Measurements from ENCODE around the gene AK5.

The AK5 gene

DNA sequence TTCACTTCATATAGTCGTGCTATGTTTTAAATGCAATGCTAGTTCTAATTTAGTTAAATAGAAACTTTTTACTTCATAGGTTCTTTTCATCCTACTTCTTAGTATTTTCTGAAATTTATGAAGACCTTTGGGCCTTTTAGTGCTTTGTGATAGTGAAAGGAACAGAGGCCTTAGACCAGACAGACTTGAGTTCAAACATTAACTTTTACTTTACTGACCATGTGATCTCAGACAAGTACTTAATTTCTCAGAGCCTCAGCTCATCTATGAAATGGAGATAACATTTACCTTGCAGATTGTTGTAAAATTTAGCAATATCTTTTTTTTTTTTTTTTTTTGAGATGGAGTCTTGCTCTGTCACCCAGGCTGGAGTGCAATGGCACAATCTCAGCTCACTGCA is 57.5 kb downstream of the AK5 start:
- DNase-seq (ENCODE audit: low spot score): no peak
- in situ Hi-C loops (cut with MboI; ENCODE audit: low pct_unique_long_range_greater_than_20kb, low sequenced_read_pairs, unreplicated experiment): no loop called here

DNA sequence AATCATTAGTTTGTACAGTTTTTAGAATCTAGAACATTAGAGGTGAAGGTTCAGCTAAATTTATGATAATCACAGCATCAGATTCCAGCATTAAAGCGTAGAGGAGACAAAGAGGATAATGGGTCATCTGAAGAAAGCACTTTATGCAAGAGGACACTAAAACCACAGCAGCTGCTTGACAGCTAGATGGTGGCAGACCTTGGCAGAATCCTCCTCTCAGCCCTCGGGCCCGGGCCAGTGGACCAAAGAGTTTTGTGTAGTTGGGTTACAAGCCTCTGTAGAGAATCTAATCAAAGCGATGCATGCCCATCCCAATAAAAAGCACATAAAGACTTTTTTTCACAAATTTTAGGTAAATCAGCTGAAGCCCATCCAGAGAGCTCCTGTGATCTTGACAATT is 59.4 kb downstream of the AK5 start:
- no peak for DNase-seq (ENCODE audit: low spot score)
- TF ChIP-seq, protein P1, sequence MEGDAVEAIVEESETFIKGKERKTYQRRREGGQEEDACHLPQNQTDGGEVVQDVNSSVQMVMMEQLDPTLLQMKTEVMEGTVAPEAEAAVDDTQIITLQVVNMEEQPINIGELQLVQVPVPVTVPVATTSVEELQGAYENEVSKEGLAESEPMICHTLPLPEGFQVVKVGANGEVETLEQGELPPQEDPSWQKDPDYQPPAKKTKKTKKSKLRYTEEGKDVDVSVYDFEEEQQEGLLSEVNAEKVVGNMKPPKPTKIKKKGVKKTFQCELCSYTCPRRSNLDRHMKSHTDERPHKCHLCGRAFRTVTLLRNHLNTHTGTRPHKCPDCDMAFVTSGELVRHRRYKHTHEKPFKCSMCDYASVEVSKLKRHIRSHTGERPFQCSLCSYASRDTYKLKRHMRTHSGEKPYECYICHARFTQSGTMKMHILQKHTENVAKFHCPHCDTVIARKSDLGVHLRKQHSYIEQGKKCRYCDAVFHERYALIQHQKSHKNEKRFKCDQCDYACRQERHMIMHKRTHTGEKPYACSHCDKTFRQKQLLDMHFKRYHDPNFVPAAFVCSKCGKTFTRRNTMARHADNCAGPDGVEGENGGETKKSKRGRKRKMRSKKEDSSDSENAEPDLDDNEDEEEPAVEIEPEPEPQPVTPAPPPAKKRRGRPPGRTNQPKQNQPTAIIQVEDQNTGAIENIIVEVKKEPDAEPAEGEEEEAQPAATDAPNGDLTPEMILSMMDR (IDR thresholded peaks at IDR 0.05; ENCODE audit: extremely low read depth, insufficient read depth, missing control alignments): no peak
- in situ Hi-C loops (cut with MboI; ENCODE audit: low pct_unique_long_range_greater_than_20kb, low sequenced_read_pairs, unreplicated experiment): no loop called here

More for the DNA sequence above, 57.5 kb downstream of the AK5 start:
- TF ChIP-seq, protein P1 (IDR thresholded peaks at IDR 0.05; ENCODE audit: extremely low read depth, insufficient read depth, missing control alignments): no peak

DNA sequence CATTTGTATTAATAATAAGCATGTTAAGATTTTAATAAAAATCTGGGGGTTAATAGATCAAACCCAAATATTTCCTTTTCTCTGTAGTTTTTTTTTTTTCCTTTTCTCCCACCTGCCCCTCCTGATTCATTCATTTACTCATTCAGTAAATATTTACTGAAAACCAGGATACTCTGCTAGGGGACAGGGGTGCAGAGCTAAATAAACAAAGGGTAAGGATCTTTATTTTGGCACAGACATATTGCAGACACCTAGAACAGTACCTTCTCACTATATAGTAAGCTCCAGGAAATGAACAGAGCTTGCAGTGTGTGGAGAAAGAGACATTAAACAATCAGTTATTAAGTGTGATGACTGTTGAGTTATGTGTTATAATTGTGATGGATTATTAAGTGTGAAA is 60.9 kb downstream of the AK5 start:
- in situ Hi-C loops (cut with MboI; ENCODE audit: low pct_unique_long_range_greater_than_20kb, low sequenced_read_pairs, unreplicated experiment): no loop called here
- TF ChIP-seq, protein P1 (IDR thresholded peaks at IDR 0.05; ENCODE audit: extremely low read depth, insufficient read depth, missing control alignments): no peak
- DNase-seq (ENCODE audit: low spot score): no peak

DNA sequence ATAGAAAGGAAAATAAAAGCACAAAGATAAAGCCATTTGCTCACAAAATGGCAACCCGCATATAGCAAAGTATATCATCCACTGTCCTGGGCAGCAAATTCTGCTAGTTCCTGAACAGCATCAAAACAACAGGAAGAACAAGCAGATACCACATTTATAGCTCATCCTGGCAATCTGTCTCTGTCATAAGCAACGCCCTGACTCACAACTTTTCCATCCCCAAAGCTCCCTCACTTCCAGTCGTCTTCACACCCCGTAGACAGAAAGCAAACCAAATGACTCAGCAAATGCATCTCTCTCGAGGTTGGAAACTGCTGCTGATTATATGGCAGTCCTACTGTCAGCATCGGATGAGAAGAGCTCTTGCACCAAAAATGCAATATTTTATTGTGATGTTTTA is 65.8 kb downstream of the AK5 start:
- TF ChIP-seq, protein P1 (IDR thresholded peaks at IDR 0.05; ENCODE audit: extremely low read depth, insufficient read depth, missing control alignments): no peak
- DNase-seq (ENCODE audit: low spot score): no peak
- in situ Hi-C loops (cut with MboI; ENCODE audit: low pct_unique_long_range_greater_than_20kb, low sequenced_read_pairs, unreplicated experiment): no loop called here

DNA sequence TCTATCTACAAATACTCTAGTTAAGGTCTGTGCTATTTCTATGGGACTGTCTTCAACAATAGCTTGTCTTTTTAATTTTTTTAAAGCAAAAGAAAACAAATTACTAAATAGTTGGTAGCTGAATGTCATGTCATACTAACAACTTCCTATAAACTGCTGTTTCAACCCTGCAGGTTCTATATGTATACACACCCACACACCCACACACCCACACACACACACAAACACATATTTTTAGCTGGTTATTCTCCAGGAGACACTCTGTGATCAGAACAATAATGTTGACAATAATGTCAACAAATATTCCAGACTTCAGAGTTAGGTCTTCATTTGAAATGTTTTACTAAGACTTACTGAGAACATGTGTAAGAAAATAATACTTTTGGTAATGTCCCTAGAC is 66.7 kb downstream of the AK5 start:
- in situ Hi-C loops (cut with MboI; ENCODE audit: low pct_unique_long_range_greater_than_20kb, low sequenced_read_pairs, unreplicated experiment): no loop called here
- no peak for DNase-seq (ENCODE audit: low spot score)
- TF ChIP-seq, protein P1 (IDR thresholded peaks at IDR 0.05; ENCODE audit: extremely low read depth, insufficient read depth, missing control alignments): no peak

DNA sequence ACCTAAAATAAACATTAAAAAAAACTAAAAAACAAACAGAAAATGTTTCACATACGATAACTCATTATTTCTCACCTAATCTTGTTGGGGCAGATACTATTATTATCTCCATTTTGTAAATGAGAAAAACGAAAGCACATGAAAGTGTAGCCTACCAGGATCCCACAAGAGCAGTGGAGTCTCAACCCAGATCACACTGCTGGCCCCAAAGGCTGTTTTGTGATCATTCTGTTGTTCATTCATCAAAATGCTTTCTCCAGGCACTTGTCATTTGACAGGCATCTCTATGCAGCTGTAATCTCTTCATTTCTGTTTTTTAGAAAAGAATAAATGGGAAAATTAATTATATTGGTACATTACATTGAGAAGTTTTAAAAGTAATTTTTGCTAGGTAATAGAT is 67.5 kb downstream of the AK5 start:
- in situ Hi-C loops (cut with MboI; ENCODE audit: low pct_unique_long_range_greater_than_20kb, low sequenced_read_pairs, unreplicated experiment): no loop called here
- TF ChIP-seq, protein P1 (IDR thresholded peaks at IDR 0.05; ENCODE audit: extremely low read depth, insufficient read depth, missing control alignments): no peak
- DNase-seq (ENCODE audit: low spot score): no peak
